ENCODE measurements around the gene PBX4.

DNA sequence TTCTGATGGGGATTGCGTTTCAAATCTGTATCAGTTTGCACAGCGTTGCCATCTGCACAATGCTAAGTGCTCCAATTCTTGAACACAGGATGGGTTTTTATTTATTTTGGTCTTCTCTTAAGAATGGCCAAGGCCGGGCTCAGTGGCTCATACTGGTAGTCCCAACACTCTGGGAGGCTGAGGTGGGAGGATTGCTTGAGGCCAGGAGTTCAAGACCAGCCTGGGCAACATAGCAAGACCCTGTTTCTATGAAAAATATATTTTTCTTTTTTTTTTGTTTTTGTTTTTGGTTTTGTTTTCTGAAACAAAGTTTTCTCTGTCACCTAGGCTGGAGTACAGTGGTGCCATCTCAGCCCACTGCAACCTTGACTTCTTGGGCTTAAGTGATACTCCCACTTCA lies 95.3 kb downstream of the PBX4 start:
- TF ChIP-seq, protein P1, sequence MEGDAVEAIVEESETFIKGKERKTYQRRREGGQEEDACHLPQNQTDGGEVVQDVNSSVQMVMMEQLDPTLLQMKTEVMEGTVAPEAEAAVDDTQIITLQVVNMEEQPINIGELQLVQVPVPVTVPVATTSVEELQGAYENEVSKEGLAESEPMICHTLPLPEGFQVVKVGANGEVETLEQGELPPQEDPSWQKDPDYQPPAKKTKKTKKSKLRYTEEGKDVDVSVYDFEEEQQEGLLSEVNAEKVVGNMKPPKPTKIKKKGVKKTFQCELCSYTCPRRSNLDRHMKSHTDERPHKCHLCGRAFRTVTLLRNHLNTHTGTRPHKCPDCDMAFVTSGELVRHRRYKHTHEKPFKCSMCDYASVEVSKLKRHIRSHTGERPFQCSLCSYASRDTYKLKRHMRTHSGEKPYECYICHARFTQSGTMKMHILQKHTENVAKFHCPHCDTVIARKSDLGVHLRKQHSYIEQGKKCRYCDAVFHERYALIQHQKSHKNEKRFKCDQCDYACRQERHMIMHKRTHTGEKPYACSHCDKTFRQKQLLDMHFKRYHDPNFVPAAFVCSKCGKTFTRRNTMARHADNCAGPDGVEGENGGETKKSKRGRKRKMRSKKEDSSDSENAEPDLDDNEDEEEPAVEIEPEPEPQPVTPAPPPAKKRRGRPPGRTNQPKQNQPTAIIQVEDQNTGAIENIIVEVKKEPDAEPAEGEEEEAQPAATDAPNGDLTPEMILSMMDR (IDR thresholded peaks at IDR 0.05; ENCODE audit: insufficient read depth, low read length), result no peak
- TF ChIP-seq POLR2AphosphoS5 (IDR thresholded peaks at IDR 0.05; ENCODE audit: low read depth) (no peak), GABPA (IDR thresholded peaks at IDR 0.05; ENCODE audit: low read depth) (no peak), SPI1 (IDR thresholded peaks at IDR 0.05; ENCODE audit: borderline replicate concordance, low read depth) (no peak)
- TF ChIP-seq, protein P2, sequence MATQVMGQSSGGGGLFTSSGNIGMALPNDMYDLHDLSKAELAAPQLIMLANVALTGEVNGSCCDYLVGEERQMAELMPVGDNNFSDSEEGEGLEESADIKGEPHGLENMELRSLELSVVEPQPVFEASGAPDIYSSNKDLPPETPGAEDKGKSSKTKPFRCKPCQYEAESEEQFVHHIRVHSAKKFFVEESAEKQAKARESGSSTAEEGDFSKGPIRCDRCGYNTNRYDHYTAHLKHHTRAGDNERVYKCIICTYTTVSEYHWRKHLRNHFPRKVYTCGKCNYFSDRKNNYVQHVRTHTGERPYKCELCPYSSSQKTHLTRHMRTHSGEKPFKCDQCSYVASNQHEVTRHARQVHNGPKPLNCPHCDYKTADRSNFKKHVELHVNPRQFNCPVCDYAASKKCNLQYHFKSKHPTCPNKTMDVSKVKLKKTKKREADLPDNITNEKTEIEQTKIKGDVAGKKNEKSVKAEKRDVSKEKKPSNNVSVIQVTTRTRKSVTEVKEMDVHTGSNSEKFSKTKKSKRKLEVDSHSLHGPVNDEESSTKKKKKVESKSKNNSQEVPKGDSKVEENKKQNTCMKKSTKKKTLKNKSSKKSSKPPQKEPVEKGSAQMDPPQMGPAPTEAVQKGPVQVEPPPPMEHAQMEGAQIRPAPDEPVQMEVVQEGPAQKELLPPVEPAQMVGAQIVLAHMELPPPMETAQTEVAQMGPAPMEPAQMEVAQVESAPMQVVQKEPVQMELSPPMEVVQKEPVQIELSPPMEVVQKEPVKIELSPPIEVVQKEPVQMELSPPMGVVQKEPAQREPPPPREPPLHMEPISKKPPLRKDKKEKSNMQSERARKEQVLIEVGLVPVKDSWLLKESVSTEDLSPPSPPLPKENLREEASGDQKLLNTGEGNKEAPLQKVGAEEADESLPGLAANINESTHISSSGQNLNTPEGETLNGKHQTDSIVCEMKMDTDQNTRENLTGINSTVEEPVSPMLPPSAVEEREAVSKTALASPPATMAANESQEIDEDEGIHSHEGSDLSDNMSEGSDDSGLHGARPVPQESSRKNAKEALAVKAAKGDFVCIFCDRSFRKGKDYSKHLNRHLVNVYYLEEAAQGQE (IDR thresholded peaks at IDR 0.05; ENCODE audit: insufficient replicate concordance, low read depth), result no peak
